A673 (cell line): ENCODE data around the gene LY86.

Experiments used
- EZH2 ChIP-seq: fragments of 200-600 bp; sonication (generic); IDR thresholded peaks from 2 replicates; pipeline ENCODE4 v1.6.1; 2017; ENCODE audit warnings: borderline replicate concordance, low read depth, mild to moderate bottlenecking, mixed read lengths, antibody characterized with exemption, low read length; ENCODE audit not compliant: poor library complexity, severe bottlenecking
- TF ChIP-seq, protein P1 (sequence below): fragments of 300-800, 200-600 bp; sonication (generic); conservative IDR thresholded peaks from 2 replicates; pipeline ENCODE4 v1.5.1; 2017; ENCODE audit warnings: low read depth, mild to moderate bottlenecking, antibody characterized with exemption, low read length, moderate library complexity, mixed read lengths

- TF ChIP-seq, protein P1, sequence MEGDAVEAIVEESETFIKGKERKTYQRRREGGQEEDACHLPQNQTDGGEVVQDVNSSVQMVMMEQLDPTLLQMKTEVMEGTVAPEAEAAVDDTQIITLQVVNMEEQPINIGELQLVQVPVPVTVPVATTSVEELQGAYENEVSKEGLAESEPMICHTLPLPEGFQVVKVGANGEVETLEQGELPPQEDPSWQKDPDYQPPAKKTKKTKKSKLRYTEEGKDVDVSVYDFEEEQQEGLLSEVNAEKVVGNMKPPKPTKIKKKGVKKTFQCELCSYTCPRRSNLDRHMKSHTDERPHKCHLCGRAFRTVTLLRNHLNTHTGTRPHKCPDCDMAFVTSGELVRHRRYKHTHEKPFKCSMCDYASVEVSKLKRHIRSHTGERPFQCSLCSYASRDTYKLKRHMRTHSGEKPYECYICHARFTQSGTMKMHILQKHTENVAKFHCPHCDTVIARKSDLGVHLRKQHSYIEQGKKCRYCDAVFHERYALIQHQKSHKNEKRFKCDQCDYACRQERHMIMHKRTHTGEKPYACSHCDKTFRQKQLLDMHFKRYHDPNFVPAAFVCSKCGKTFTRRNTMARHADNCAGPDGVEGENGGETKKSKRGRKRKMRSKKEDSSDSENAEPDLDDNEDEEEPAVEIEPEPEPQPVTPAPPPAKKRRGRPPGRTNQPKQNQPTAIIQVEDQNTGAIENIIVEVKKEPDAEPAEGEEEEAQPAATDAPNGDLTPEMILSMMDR: no peak
- TF ChIP-seq EZH2: no peak
Observed at GRCh38 chr6:6611486-6611885, 23.0 kb downstream of the LY86 start.
